HG02973 (cell line): Measurements from ENCODE around the gene SLC2A4.

Experiments
- ATAC-seq: cut with Tn5 transposase; IDR thresholded peaks from one replicate; pipeline ENCODE4 v1.9.1; 2021; ENCODE audit warnings: moderate library complexity; ENCODE audit not compliant: unreplicated experiment

The SLC2A4 gene

GRCh38 chr17:7246779-7247178 is 34.7 kb upstream of the SLC2A4 start:
- no peak for ATAC-seq

GRCh38 chr17:7248796-7249195 is 32.7 kb upstream of the SLC2A4 start:
- ATAC-seq, result no peak

DNA sequence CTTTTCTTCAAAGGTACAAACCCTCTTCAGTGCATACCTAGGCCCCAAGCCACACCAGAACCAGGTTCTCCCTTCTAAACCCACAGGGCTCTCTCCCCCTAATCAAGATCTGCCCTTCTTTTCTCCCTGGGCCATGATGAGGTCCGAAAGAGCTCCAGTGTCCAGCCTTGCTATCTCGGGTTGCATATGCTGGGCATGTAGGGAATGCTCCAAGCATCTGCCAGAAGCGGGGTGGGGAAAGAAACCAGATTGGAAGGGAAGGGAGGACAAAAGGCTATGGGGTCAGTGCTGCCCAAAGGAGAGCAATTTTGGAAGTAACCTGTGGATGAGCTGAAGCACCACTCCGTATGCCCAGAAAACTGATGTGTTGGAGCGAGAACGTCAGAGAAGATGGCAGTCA is 32.3 kb upstream of the SLC2A4 start:
- ATAC-seq, result no peak

GRCh38 chr17:7249830-7250229 is 31.7 kb upstream of the SLC2A4 start:
- ATAC-seq, result no peak

DNA sequence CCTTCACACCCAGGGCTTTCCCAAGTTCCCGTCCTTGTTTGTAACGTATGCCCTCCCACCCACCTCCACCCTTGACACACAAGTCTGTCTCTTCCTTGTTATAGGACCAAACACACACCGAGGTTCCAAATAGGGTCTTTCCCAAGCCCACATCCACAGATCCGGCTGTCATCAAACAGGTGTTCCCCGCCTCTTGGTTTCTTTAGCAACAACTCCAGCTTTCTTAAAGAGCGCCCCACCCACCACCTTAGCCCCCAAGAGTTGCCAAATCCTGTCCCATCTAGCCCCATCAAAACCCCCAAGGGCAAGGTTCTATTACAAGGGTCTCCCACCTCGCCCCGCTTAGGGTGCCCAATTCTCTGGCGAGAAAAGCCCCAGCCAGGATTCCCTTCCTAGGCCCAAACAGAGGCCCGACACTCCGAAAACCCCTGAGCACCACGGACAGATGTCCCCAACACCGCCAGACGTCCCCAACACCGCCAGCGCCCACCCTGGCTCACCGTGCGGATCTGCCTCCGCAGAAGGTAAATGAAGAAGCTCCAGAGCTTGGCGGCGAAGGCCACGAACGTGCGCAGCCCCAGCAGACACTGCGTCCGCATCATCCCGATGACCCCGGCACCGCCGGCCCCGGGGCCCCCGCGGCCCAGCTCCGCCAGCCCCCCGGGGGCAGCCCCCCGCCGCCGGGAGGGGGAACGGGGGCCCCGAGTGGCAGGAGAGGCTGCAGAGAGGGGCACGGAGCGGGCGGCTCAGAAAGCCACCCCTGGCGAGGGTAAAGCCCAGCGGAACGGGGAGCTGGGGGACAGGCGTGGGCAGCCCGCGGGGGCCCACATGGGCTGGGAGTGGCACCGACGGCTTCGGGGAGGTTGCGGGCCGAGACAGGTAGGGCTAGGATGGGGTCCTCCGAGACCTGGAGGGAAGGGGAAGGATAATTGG is 30.6 kb upstream of the SLC2A4 start:
- ATAC-seq, result no peak

DNA sequence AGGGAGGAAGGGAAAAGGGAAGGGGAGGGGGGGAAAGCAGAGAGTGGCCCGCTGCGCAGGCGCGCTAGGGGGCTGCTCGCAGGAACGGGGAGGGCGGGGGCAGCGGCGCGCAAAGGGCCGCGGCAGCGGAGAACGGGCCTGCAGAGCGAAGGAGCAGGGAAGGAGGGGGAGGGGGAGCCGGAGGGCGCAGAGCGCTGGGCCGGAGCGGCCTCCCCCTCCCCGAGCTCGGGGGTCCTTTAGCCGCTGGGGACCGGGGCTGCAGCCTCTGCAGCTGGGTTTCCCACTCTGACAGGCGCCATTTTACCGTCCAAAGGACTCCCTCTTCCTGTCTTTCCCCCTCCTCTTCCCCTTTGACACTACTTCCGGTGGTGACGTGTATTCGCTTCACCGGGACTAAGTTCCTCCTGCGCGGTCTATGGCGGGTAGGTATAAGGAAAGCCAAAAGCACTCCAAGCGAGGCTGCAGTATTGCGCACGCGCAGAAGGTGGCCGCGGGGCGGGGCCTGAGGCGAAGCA is 29.8 kb upstream of the SLC2A4 start, which contains the start of gene CTDNEP1:
Gene CTDNEP1, minus strand, starts transcription at position 74 of the 515 bp plus-strand sequence. CDS start 438 bp downstream, outside the sequence.
- peak; percentile 77 for ATAC-seq

DNA sequence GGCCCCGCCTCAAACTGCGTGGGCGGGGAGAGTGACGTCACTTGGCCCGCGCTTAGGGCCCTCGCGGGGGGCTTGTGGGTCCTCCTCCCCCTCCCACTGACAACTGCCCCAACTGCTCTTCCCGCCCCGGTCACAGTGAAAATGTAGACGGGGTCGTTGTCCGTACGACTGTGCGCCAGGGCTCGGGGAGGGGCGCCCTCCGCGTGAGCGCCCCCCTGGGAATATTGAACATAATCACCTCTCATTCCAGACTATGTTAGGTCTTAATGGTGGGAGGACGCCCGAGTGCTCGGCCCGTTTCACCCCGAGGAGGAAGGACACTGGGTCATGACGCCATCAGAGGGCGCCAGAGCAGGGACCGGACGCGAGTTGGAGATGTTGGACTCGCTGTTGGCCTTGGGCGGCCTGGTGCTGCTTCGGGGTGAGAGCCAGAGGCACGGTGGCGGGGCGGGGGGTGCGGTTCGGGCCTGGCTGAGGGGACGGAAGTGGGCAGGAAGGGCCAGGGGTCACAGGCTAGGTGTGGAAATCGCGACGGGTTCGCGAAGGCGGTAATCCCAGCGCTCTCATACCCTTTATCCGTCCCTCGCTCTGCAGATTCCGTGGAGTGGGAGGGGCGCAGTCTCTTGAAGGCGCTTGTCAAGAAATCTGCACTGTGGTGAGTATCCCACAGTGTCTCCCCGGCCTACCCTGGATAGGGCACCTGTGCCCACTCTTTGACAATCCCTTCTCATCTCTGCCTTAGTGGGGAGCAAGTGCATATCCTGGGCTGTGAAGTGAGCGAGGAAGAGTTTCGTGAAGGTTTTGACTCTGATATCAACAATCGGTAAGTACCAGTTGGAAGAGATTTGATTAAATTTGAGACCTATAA is 29.1 kb upstream of the SLC2A4 start, which contains the start of gene ELP5:
Gene ELP5, plus strand, starts transcription at position 40 of the 868 bp plus-strand sequence. Its CDS starts 336 bp downstream, at position 376.
- ATAC-seq, result peak; percentile 52

DNA sequence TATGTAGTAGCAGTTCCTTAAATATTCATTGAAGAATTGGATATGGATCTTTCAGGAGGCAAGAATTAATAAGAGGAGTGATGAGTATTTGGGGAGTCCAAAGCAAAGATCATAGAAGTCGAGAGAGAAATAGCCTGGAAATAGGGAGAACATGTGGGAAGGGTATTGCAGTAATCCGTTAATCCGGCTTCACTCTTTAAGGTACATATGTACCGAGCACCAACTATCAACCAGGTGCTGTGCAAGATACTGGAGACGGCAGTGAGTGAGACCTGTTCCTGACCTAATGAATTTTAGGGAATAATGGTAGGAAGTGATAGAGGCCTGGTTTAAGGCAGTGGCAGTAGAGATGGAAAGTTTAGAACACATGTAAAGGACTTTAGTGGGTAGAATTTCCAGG is 28.4 kb upstream of the SLC2A4 start:
- ATAC-seq, result no peak

- ATAC-seq, result no peak
These were observed 27.0 kb upstream of the SLC2A4 start for GRCh38 chr17:7254511-7254910.

- ATAC-seq, result no peak
These were observed 24.6 kb upstream of the SLC2A4 start for GRCh38 chr17:7256766-7257456.

- ATAC-seq, result no peak
These were observed 22.6 kb upstream of the SLC2A4 start for GRCh38 chr17:7258731-7259554.

DNA sequence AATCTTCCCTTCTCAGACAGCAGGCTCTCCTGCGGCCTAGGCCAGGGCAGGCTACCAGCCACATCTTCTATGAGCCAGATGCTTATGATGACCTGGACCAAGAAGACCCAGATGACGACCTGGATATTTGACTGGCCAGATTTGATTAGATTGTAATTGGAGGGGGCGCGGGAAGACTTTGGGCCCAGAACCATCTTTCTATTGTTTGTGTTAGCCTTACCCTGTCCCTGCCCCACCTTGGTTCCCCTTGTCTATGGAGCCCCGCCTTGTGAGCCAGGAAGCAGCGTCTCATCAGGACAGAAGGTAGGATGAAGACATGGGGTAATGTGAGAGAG is 22.0 kb upstream of the SLC2A4 start:
- no peak for ATAC-seq

DNA sequence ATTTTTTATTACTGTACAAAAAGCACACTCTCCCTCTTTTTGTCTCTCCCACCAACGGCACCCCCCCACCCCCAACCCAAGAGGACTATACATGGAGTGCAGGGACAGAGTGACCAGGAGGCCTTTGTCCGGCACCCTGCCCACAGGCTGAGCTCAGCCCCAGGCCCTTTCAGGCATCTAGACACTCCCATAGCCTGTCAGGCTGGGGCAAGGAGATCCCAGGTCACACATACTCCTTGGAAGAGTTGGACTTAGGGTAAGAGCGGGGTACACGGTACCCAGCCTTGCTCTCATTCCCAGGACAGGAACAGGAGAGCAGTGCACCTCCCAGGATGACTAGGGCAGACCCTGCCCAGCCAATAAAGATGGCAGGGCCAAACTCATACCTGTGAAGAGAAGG is 21.4 kb upstream of the SLC2A4 start:
- no peak for ATAC-seq

- ATAC-seq, result no peak
These were observed 20.7 kb upstream of the SLC2A4 start for GRCh38 chr17:7260651-7261378.

DNA sequence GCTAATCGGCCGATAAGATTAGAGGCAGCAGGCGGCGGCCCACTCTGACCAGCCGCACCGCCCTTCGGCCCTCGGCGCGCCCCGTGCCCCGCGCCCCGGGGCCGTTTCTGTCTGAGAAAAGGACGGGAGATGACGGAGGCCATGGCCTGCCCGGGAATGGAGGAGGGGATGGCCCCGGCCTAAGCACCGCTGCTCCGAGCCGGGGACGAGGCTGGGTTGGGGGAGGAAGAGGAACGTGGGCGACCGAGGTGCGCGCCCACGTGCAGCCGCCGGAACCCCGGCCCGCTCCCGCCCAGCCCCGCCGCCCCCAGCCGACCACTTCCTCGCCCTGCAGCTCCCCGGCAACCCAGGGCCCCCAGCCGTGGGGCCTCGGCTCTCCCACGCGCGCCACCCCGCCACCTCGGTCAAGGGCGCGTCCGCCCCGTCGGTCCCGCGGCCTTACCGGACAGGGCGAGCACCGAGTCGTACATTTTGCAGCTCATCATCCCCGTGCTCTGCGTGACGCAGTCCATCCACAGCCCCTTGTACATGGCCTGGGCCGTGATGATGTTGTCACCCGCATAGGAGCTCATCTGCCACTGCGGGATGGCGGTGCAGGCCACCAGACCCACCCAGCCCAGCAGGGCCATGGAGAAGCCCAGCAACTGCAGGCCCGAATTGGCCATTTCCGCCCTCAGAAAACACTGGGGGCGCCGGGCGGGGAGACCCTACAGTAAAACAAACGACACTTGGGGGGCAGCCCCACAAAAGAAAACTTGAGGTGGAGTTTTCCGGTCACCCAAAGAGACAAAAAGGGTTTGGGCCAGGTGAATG is 19.9 kb upstream of the SLC2A4 start:
- no peak for ATAC-seq

DNA sequence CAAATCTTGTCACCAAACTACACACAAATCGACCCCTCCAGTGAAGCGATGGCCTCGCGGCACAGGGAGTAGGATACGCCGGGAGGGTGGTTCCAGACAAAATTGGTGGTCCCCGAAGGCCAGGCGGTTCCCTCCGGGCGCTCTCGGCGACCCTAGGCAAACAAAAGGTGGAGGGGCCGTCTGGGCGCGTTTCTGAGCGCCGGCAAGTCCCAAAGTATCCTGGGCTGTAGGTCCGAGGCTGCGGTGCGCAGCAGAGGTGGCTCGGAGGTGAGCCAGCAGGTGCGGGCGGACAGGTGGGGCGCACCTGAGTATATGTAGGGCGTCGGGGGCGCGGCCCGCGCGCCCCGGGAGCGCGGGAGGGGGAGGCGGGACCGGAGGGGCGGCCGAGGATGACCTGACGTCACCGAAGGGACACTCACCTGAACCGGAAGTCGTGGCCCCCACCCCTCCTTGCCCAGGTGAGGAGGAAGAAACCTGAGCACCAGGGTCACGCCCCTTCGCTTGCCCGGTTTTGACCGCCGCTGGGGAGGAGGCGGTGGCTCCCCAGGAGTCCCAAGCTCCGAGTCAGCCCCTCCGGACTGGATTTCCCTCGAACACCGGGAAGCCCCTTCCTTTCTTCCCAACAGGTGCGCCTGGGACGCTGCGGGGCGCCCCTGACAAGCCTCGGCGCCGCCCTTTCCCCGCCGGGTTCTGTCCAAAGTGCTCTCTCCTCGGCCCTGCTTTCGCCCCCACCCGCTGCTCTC is 19.2 kb upstream of the SLC2A4 start, which contains the start of gene CLDN7:
Gene CLDN7, minus strand, starts transcription at position 287 of the 743 bp plus-strand sequence. CDS start 435 bp downstream, outside the sequence.
- ATAC-seq, result no peak

DNA sequence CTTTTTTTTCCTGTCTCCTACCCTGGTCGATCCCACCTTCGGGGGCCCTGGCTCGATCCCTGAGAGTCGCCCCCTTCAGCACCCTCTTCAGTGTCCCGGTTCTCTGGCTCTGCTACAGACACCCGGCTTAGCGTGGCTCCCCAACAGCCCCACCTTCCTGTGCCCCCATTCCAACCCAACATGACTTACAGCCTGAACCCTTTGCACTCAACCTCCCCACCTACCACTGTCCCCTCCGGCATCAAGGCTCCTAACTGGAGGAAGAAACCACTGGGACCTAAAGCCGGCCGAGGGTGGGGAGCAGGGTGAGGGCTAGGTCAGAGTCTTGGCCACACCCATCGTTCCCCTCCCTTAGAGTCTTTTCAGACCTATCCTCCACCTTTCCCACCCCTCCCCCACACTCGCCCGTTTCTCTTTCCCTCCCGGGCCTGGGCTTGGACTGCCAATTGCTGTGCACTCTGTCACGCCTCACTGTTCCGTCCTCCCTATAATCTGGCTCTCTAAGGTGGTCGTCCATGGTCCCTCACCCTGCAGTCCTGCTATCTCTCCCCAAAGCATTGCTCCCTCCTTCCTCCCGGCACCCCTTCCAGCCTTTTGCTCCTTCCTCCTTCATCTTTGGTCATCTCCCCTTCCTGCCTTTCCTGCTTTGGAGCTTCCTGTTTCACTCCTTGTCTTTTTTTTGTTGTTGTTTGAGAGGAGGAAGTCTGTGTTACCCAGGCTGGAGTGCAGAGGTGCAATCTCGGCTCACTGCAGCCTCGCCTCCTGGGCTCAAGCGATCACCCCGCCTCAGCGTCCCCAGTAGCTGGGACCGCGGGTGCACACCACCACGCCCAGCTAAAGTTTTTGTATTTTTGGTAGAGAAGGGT is 18.4 kb upstream of the SLC2A4 start:
- no peak for ATAC-seq
